K562 (cell line): ENCODE results near the gene RPL10A. TPM values are rescaled to one million over a fixed set of nuclear protein-coding genes. Genes with fewer than 3 reads are reported as not detected.

Experiments
- ATAC-seq: fragments of 200-7000 bp; cut with Tn5 transposase; 3 replicates; pipeline ENCODE4 v1.9.1; 2020; ENCODE audit warnings: moderate library complexity
- BruUV-seq: library from RNA; stranded (reverse); fragments of 400-500 nt; replicated peaks from 2 replicates; lab custom pipeline; 2021; lab: Mats Ljungman, UMichigan
- CTCF ChIA-PET: fragments of 300-600 bp; formaldehyde crosslinking; extraction: SDS; loops from one replicate; lab custom pipeline; 2021; ENCODE audit warnings: low intra/inter-chr PET ratio; lab: Yijun Ruan, JAX
- POLR2A ChIA-PET: fragments of 300-600, 350-650 bp; sonication (Branson Sonifier 250); formaldehyde crosslinking; extraction: SDS; loops from one replicate; lab custom pipeline; 2021; ENCODE audit warnings: antibody characterized with exemption, inconsistent platforms; lab: Yijun Ruan, JAX
- DNase-seq, 4 experiments: peaks; one replicate each; pipeline versions ENCODE4 v3.0.0 to v3.0.0-alpha.2; 2011 to 2018; ENCODE audit warnings: low spot score in 3 of 4, mixed read lengths in 3 of 4; ENCODE audit errors: extremely low read depth in 1 of 4
- FAIRE-seq: peaks from 2 replicates; lab custom pipeline; 2011; peaks lifted over from hg19 to GRCh38; lab: Jason Lieb, UNC
- H2AFZ ChIP-seq: 2 replicates; pipeline ENCODE4 v1.6.0; 2011; ENCODE audit warnings: low read depth, low read length, control low read depth, inconsistent platforms
- H3K27ac ChIP-seq: fragments of 200-600 bp; 3 replicates; pipeline ENCODE4 v1.8.0; 2011; ENCODE audit warnings: low read depth, mild to moderate bottlenecking, control low read depth, inconsistent platforms, low read length, moderate library complexity, mixed read lengths; ENCODE audit errors: extremely low read depth
- H3K27me3 ChIP-seq, 2 experiments: fragments of 300-600 bp in 1 of 2; 2 replicates in 1 of 2; 3 replicates in 1 of 2; pipeline versions ENCODE4 v1.6.0 to v1.8.0; 2011; ENCODE audit warnings: inconsistent platforms in 2 of 2, low read length in 2 of 2, mild to moderate bottlenecking in 1 of 2, mixed read lengths in 1 of 2, moderate library complexity in 1 of 2; ENCODE audit not compliant: control insufficient read depth in 2 of 2, insufficient read depth in 2 of 2
- H3K36me3 ChIP-seq: fragments of 300-600 bp; 3 replicates; pipeline ENCODE4 v1.8.0; 2011; ENCODE audit warnings: mild to moderate bottlenecking, low read length, inconsistent platforms; ENCODE audit not compliant: control insufficient read depth, insufficient read depth
- H3K4me1 ChIP-seq, 2 experiments: fragments of 200-600 bp in 1 of 2; replicated peaks in 1 of 2; 2 replicates in 1 of 2; 3 replicates in 1 of 2; pipeline versions ENCODE4 v1.5.1 to v1.8.0; 2011; ENCODE audit warnings: inconsistent platforms in 2 of 2, low read length in 2 of 2, mild to moderate bottlenecking in 1 of 2, mixed read lengths in 1 of 2, moderate library complexity in 1 of 2; ENCODE audit not compliant: control insufficient read depth in 2 of 2, insufficient read depth in 2 of 2
- H3K4me2 ChIP-seq: 2 replicates; pipeline ENCODE4 v1.6.1; 2011; ENCODE audit warnings: low read length, control low read depth, inconsistent platforms, mixed read lengths; ENCODE audit not compliant: insufficient read depth
- H3K4me3 ChIP-seq: fragments of 200-600 bp; sonication (generic), shearing (Covaris generic); 2 replicates; pipeline ENCODE4 v1.5.1; 2016; ENCODE audit warnings: control low read depth, inconsistent platforms
- H3K79me2 ChIP-seq: fragments of 200-600 bp; 3 replicates; pipeline ENCODE4 v1.8.0; 2011; ENCODE audit warnings: low read length, inconsistent platforms; ENCODE audit not compliant: control insufficient read depth, insufficient read depth
- H3K9ac ChIP-seq, 2 experiments: 2 replicates each; pipeline versions ENCODE4 v1.6.0 to v1.6.1; 2011; ENCODE audit warnings: low read depth in 2 of 2, low read length in 2 of 2, control low read depth in 1 of 2, inconsistent platforms in 1 of 2, mild to moderate bottlenecking in 1 of 2, mixed read lengths in 1 of 2; ENCODE audit not compliant: insufficient read depth in 1 of 2
- H3K9me1 ChIP-seq: one replicate; pipeline ENCODE4 v1.6.0; 2011; ENCODE audit warnings: inconsistent platforms, mild to moderate bottlenecking, low read length, moderate library complexity; ENCODE audit not compliant: control insufficient read depth, insufficient read depth
- H3K9me3 ChIP-seq: replicated peaks from 2 replicates; pipeline ENCODE4 v1.5.1; 2011; ENCODE audit warnings: low read depth, low read length, inconsistent platforms; ENCODE audit not compliant: control insufficient read depth, insufficient read depth
- H4K20me1 ChIP-seq: replicated peaks from 2 replicates; pipeline ENCODE4 v1.6.1; 2011; ENCODE audit warnings: low read length, inconsistent platforms, mixed read lengths; ENCODE audit not compliant: control insufficient read depth, insufficient read depth
- ARID3A ChIP-seq: IDR thresholded peaks from 2 replicates; pipeline ENCODE4 v1.6.1; 2012; ENCODE audit warnings: low read depth, low read length, improper control_type of control experiment, borderline replicate concordance
- CHAMP1 ChIP-seq: fragments of 450-650 bp; IDR thresholded peaks from 2 replicates; pipeline ENCODE4 v1.6.1; 2016; ENCODE audit warnings: mild to moderate bottlenecking
- IRF1 ChIP-seq: sonication (generic); formaldehyde crosslinking; IDR thresholded peaks from 2 replicates; pipeline ENCODE4 v1.8.0; 2022; ENCODE audit warnings: missing genetic modification reagents, mild to moderate bottlenecking, borderline replicate concordance
- MXI1 ChIP-seq: IDR thresholded peaks from 2 replicates; pipeline ENCODE4 v1.6.1; 2011; ENCODE audit warnings: low read depth, mild to moderate bottlenecking, improper control_type of control experiment, low read length
- RBFOX2 ChIP-seq: fragments of 200-400 bp; formaldehyde crosslinking; IDR thresholded peaks from 2 replicates; pipeline ENCODE4 v1.6.1; 2017; ENCODE audit warnings: low read depth, mild to moderate bottlenecking, low read length, moderate library complexity
- RBM25 ChIP-seq: fragments of 200-400 bp; formaldehyde crosslinking; IDR thresholded peaks from 2 replicates; pipeline ENCODE4 v1.6.1; 2018; ENCODE audit warnings: low read length, low read depth, moderate library complexity; ENCODE audit not compliant: severe bottlenecking
- SMAD1 ChIP-seq: fragments of 150-350 bp; IDR thresholded peaks from 2 replicates; pipeline ENCODE4 v1.6.1; 2014; ENCODE audit warnings: low read length, low read depth; ENCODE audit not compliant: partially characterized antibody
- TRIM28 ChIP-seq: fragments of 450-650 bp; IDR thresholded peaks from 2 replicates; pipeline ENCODE4 v1.6.1; 2017
- ZHX1 ChIP-seq: fragments of 150-350 bp; conservative IDR thresholded peaks from 2 replicates; pipeline ENCODE4 v1.6.1; 2014; ENCODE audit warnings: low read length
- ZNF165 ChIP-seq: fragments of 250-450 bp; sonication (Bioruptor Pico); IDR thresholded peaks from 2 replicates; pipeline ENCODE4 v1.4.0; 2020; ENCODE audit warnings: borderline replicate concordance
- ZNF512 ChIP-seq: IDR thresholded peaks from 2 replicates; pipeline ENCODE4 v1.6.1; 2016; ENCODE audit warnings: missing genetic modification characterization, missing compliant biosample characterization
- WGBS: fragments of 100-300 bp; shearing (Covaris generic); methylation state at CpG from one replicate; pipeline ENCODE4 v1.1.6; 2016; ENCODE audit warnings: low coverage, mixed read lengths; ENCODE audit not compliant: insufficient coverage; ENCODE audit errors: missing lambda C conversion rate; 5-methylcytosine and 5-hydroxymethylcytosine counted together
- in situ Hi-C: fragments of 300-500 bp; cut with MboI; formaldehyde crosslinking; loops from 4 replicates; pipeline ENCODE4 v1.15.0; 2018; ENCODE audit warnings: inconsistent platforms, mixed read lengths
- intact Hi-C: fragments of 100-400 bp; cut with micrococcal nuclease; formaldehyde crosslinking; loops from 2 replicates; pipeline ENCODE4 v1.14.2; 2022
- polyA plus RNA-seq, 8 experiments: library from polyadenylated mRNA; depleted of rRNA in 4 of 8; stranded (reverse) in 5 of 8; unstranded in 3 of 8; fragments of >200 nt; fragmentation: Nextera tagmentation in 2 of 8; fragmentation: Illumina TruSeq in 1 of 8; extraction: Ambion mirVana in 2 of 8; extraction: Trizol in 1 of 8; gene quantifications; 2 replicates each; pipeline versions ENCODE4 v1.2.1 to v1.2.3, GENCODE V29; 2011 to 2014; ENCODE audit warnings: inconsistent platforms in 1 of 8, missing spikeins in 1 of 8
- total RNA-seq, 7 experiments: library from RNA; depleted of rRNA in 6 of 7; stranded (reverse); fragments of >200 nt in 6 of 7; fragmentation: Illumina TruSeq in 2 of 7; extraction: Trizol in 2 of 7; gene quantifications; 2 replicates each; pipeline versions ENCODE4 v1.2.1 to v1.2.3, GENCODE V29; 2011 to 2021; ENCODE audit warnings: low replicate concordance in 1 of 7

The RPL10A gene
- total and polyA plus RNA-seq, 9 of the 15 experiments (the other 6 are each of a cell fraction or from before 2014, with no cell fraction given) = 1,589 to 3,237 (median 2,116) TPM

- no peak for DNase-seq
- POLR2A ChIA-PET = interaction anchor here (0.7 to 1.0 kb wide), 3 partner anchors 9 to 852 kb away, joined by 3 to 6 read pairs (median 3); no protein-coding TSS in a partner anchor
- no peak overlapping the region for H3K4me3 ChIP-seq
- no TSS peak for BruUV-seq
- intact Hi-C loops = no loop called here
- ATAC-seq = no peak
- no peak overlapping the region for H3K27ac ChIP-seq
- no peak overlapping the region for H3K4me2 ChIP-seq
- no peak for FAIRE-seq
- no peak overlapping the region for H3K9ac ChIP-seq
- no peaks in the 10 kb centered on the region for H3K9me1 ChIP-seq
- peaks cover 5% of the 10 kb centered on the region; the same call in 1 of the 3 replicates for H3K36me3 ChIP-seq
- no peak overlapping the region for H2AFZ ChIP-seq
- H3K27me3 ChIP-seq = peaks cover 0 to 3% of the 10 kb centered on the region in 2 experiments; a peak in 1 of 5 replicates
- CTCF ChIA-PET = no interaction called here
- peaks cover 16% of the 10 kb centered on the region; the same call in 1 of the 2 replicates for H3K9me3 ChIP-seq
- H3K79me2 ChIP-seq = no peaks in the 10 kb centered on the region
- H3K4me1 ChIP-seq = peaks cover 0 to 11% of the 10 kb centered on the region in 2 experiments; a peak in 2 of 5 replicates
- no peaks in the 10 kb centered on the region for H4K20me1 ChIP-seq
- in situ Hi-C loops = no loop called here
- 25% methylated on average over 10 of the region's 10 CpGs for WGBS
- TF ChIP-seq ZHX1 (no peak), ZNF165 (CRISPR knock-in tag) (no peak), MXI1 (no peak), ZNF512 (tag) (no peak), ARID3A (no peak), IRF1 (CRISPR knock-in tag) (no peak), TRIM28 (no peak), RBFOX2 (no peak), RBM25 (no peak), SMAD1 (no peak), CHAMP1 (no peak)
Measured at GRCh38 chr6:35428421-35429149, 39.6 kb upstream of the RPL10A start.
